GM19035 (cell line): Measurements from ENCODE around the gene TMEM9B.
"Not testable (repeated sequence)": the region's sequence is repeated elsewhere in the genome, so short reads cannot be mapped to it uniquely, and the experiment has no call there.

Experiments
- ATAC-seq: cut with Tn5 transposase; IDR thresholded peaks from one replicate; pipeline ENCODE4 v1.9.1; 2021; ENCODE audit not compliant: unreplicated experiment

The TMEM9B gene

DNA sequence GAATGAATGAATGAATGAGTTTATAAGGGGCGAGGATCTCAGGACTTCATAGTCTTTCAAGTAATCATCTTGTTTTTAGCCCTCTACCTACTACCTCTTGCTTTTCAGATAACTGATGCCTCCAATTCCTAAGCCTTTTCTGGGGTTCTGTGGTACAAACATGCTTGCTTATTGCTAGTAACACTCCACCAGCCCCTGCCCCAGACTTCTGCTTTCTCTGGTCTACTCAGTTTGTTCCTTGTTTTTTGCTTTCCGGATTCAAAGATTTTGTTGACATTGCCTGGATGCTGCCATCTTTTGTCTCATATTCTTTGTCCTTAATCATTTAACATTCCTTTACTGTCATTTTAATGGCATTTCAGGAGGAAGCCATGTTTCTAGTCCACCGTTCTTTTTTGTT is 8.9 kb upstream of the TMEM9B start:
- no peak for ATAC-seq

- no peak for ATAC-seq
These were observed 7.7 kb upstream of the TMEM9B start for GRCh38 chr11:8971924-8972316.

- no peak for ATAC-seq
These were observed 7.1 kb upstream of the TMEM9B start for GRCh38 chr11:8971196-8971923.

DNA sequence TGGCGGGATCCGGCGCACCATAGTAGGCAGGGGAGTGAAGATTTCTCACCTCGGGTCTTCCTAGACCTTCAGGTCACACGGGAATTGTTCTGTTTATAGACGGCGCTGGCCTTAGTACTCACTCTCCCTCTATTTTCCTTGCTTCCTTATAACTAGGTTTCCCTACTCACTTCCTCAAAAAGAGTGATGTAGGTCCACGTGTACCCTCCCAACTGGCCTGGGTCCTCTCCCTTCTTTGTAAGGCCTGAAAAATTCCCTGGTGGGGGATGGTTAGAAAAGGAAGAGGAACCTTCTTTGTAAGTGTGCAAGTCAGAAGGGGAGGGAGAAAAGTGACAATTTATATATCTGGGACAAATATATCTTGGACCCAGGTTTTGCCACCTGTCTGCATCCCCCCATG is 2.9 kb upstream of the TMEM9B start:
- no peak for ATAC-seq

DNA sequence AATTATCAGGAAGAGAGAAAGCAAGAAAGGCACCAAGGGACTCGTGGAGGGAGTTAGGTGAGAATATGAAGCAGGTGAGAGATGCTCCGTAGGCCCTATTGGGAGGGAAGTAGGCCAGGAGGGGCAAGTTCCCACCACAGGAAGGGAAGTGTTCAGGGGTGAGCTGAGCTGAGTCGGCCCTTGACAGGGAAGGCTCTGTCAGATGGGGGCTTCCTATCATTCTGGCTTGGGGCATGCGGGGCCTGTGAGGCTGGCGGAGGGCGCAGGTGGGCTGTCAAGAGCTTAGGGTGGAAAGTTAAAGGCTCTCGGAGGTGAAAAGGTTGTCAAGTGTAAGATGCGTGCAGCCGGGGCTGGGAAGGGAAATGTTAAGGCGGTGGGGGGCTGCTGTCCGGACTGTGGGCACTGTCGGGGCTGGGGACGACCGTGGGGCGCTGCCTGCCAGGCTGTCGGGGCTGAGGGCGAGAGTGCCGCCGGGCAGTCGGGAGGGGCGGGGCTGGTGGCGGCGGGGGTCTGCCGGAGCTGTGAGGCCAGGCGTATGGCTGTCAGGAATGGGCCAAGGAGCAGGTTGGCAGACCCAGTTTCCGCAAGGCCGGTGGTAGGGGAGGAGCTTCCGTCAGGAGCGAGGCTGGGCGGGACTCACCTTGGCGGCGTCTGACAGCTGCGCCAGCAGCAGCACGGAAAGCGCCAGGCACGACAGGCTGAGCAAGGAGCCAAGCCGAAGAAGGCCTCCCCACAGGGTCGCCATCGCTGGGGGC is 496 bp downstream of the TMEM9B start:
- peak; percentile 67 for ATAC-seq

DNA sequence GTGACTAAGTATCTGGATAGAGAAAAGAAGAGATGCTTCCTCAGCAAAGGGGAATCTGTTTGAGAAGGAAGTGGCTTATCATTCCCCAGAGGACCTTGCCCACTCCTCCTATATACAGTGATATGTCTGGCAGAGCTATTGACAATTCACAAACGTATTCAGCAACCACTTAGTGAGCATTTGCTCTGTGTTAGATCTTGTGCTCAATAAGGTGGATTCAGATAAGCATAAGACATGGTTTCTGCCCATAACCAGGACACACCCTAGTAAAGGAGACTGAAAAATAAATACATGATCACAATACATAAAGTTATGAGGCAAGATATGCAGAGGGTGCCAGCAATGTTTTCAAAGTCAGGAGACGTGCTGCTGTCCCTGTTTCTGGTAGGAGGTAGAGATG is 1.4 kb downstream of the TMEM9B start:
- ATAC-seq, result no peak

- ATAC-seq, result no peak
These were observed 2.8 kb downstream of the TMEM9B start for GRCh38 chr11:8961401-8961800.

DNA sequence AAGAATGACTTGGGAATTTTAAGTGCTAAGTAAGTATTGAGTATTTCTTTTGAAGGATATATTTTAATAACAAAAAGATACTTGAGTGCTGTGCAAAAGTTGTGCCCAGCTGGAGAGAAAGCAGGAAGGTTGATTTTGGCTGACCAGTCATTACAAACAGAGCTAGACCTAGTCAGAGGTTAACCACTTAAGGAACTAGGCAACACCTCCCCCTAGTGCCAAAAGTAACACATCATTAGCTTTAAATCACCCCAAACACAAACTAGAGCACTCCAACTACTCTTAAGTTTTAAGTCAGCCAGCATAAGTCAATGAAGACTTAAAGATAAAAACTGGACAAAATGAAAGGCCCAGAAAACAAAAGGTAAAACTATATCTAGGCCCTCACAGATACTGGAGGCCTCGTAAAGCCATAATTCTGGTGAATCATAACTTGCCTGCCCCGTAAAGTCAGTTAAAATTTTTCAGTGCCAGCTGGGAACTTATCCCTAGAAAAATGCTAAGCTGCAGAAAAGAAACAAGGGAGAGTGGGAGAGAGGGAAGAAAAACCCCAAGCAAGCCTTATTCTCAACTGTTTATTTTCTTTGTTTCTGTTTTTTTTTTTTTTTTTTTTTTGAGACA is 4.6 kb downstream of the TMEM9B start:
- ATAC-seq, result peak; percentile 46

DNA sequence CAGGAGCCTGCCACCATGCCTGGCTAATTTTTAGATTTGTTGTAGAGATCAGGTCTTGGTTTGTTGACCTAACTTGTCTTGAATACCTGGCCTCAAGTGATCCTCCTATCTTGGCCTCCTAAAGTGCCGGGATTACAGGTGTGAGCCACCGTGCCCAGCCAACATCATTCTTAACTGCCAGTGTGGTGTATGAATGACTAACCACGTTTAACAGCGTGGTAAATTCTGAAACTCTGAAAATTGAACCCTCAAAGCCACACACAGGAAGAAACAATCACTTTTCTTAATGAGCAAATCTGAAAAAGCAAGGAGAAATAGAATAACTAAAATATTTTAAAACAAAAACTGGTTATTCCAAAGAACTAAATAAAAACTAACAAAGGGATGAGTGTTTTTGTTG is 7.4 kb downstream of the TMEM9B start:
- no peak for ATAC-seq

DNA sequence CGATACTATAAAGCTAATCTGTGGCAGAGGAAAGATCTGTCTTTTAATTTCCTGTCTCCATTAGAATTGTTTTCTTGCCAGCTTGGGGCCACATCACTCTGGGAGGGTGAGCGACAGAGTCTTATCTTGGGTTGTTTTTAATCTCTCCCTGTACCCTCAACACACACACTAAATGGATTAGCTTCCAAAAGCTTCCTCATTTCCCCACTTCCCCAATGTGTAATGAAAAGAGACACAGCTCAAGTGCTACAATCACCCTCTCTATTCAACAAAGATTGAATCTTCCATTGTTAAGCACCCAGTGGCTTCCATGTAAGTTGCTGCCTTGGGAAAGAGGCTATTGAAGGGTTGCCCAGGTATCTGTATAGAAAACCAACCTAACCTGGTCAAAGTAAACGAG is 15.4 kb downstream of the TMEM9B start:
- no peak for ATAC-seq

DNA sequence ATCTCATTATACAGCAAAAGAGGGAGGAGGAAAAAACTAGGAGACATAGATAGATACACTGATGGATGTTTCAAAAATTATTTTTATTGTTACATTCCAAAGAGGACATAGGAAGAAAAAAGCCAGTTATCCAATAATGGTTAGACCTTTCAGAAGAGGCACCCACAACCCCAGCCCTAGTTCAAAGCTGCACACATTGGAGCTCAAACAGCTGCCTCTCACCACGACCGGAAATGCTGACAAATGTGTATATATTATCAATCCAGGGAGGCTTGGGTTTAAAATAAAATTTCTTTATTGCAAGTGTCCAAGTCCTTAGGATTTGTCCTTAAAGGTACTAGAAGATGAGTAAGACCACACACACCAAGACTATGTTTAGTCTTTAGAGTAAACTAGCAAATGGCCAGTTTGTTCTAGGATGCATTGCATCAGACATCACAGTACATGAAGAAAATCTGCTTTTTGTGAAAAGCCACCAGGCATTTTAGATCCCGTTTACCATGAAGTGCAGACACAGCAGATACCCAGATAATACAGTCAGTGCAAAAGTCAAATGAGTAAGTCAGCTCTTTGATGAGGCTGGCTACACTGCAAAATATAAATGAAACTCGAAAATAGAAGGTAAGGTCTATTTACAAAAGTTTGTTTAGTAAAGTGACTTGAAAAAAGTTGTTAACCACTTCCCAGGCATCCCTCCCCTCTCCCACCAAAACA is 16.9 kb downstream of the TMEM9B start:
- ATAC-seq, result no peak

DNA sequence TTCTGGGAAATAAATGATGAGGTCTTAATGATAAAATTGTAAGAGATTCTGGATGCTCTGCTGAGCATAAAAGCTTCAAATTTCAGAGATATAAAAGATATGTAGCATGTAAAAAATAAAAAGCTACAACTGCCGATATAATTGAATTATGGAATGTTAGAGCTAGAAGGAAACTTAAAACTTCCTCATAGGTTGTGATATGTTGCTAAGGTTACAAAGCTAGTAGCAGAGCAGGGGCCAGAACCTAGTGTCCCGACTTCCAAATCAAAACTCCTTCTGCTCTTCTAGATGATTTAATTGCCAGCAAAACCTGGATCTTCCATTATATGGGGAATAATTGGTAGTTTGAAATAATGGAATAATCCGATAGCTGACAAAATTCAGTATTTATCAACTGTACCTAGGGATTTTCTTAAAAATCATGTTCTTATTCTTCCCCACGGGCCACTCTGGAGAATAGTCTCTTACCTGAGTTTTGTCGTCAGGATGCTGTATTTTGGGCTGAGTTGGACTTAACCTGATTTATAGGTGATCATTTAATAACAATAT is 21.6 kb downstream of the TMEM9B start, which contains the start of gene ASCL3:
Gene ASCL3 (minus strand): TSS at position 499 of the 549 bp plus-strand sequence. CDS start 4,855 bp downstream, outside the sequence.
- no peak for ATAC-seq

DNA sequence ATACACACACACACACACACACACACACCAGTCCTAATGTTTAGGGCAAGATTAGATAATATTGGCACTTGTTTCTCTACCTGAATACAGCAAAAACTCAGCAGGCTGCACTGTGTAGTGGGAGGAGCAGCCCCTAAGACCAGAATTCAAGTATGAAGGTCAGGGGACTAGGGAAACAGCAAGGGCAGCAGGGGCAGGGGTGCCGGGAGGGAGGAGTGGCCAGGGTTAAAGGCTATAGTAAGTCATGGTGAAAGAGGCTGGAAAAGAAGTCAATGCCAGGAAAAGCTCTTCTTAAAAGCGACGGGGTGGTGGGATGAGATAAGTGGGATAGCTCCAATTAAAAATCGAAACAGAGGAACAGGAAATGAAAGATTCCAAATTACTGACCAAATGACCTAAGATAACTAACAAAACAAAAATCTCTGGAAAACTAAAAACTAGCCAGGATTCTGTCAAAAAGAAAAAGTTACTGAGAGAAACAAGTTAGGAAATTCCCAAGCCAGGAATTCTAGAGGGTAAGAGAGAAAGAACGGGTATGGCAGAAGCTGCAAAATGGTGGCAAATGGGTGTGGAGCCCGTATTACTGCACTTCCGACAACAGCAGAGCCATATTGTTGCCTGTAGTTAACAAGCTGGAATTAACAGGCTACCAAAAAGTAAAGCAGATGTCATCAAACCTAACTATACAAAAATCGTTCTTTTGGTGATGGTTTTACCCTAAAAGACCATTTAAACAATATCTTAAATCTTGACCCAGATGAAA is 22.7 kb downstream of the TMEM9B start:
- no peak for ATAC-seq

DNA sequence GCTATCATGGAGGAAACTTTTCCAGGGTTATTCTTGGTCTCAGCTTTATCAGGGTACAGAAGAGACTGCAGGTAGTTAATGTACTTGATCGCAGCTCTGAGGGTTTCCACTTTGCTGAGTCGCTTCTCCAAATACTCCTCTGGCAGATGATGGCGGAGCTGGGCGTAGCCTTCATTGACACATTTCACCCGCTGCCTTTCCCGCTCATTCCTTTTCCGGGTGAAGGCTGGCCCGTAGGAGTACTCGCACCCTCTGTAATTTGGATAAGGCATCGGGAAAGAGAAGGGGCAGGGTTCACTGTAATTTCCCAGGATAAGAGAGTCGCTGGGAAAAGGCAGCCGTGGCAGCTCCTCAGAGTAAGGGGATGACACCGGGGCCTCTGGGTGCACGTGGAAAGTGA is 26.6 kb downstream of the TMEM9B start:
- no peak for ATAC-seq

DNA sequence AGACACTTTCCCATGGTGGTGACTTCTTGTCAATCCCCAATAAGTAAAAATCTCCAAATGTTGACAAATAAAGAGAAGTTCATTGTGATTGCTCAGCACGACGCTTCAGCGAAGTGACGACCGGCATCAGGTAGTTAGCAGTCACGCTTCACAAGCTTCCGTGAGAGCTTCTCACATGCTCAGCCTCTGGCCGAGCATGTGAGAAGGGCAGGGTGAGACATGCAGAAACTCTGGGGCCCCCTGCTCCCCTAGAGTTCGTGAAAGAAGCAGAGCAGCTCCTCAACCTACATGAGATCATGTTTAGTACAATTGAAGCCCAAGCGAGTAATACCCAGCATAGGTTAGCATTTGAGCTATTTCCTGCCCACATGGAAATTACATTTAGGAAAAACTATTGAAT is 27.1 kb downstream of the TMEM9B start:
- no peak for ATAC-seq

DNA sequence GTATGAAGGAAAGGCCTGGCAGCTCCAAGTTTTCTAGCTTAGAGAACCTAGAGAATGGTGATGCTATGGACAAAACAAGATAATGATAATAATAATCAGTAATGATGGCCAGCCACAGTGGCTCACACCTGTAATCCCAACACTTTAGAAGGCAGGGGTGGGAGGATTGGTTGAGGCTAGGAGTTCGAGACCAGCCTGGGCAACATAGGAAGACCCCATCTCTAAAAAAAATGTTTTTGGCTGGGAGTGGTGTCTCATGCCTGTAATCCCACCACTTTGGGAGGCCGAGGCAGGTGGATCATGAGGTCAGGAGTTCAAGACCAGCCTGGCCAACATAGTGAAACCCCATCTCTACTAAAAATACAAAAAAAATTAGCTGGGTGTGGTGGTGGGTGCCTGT is 28.5 kb downstream of the TMEM9B start:
- ATAC-seq, result not testable (repeated sequence)

DNA sequence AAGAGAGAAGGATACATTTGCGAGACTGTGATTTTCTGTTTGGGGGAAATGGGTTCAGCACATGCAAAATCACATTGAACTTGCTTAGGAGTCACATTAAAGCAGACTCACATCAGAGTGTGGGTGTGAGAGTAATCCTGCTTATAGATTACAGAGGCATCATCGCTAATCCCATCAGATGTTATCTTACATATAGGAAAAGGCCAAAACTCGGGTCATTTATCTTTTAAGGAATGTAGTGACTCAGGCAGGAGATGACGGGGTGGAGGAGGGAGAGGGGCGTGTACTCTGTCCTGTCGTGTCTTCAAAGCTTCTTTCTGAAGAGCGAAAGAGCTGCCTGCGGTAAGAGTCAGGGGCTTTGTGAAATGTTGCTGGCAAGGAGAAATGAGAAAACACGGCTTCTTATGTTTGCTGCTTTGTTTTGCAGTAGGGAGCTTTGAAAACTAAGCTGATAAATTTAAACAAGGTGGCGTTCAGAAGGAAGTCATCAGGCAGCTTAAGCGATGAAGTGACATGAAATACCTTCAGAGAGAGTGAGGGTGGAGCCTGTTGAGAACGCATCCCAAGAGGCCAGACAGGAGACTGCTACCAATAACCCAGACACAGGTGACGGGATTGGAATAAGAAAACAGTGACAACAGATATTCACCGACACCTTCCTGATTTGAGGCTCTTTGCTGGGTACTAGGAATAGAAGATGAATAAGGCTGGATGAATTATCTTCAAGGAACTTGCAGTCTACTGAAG is 29.3 kb downstream of the TMEM9B start:
- no peak for ATAC-seq

DNA sequence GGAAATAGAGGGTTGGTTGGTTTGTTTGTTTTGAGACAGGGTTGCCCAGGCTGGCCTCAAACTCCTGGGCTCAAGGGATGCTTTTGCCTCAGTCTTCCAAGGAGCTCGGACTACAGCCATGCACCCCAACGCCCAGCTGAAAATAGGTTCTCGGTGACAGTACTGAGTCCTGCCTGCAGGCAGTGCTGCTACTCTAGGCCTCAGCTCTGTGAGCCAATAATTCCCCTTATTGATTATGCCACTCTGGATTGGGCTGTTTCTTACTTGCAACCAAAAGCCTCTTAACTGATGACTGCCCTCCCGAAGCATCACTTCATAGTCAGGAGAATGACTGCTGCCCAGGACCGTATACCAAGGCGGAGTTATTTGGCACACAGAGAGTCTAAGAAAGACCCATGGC is 30.3 kb downstream of the TMEM9B start:
- no peak for ATAC-seq

GRCh38 chr11:8932564-8933180 is 31.6 kb downstream of the TMEM9B start, which contains the start of gene C11orf16:
TSS of gene C11orf16 (minus strand) at chr11:8932947. CDS start at chr11:8932308, 639 bp downstream.
- ATAC-seq, result no peak
